Measurements from ENCODE around the gene LTBR. TPM values are rescaled to one million over a fixed set of nuclear protein-coding genes. Genes with fewer than 3 reads are reported as not detected.

LTBR gene
- total RNA-seq, 1 experiment from 2014 or later: 165 TPM

DNA sequence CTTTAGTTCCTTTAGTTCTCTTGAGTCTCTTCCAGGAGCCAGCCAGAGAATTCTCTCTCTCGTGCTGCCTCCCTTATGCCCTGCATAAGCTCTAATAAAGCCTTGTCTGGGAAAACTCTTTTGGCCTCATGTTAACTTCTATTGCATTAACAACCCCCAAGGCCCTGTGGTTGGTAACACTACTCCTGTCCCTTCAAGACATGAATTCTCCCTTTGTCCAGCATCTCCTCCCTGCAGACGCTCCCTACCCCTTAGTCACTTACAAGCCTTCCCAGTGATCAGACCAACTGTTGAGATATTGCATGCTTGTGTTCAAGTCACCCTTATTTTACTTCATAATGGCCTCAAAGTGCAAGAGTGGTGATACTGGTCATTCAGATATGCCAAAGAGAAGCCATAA is 12.1 kb downstream of the LTBR start:
- Mint-ChIP-seq H3K27ac (ENCODE audit: unreplicated experiment) (no peak overlapping the region), H3K4me1 (ENCODE audit: low read depth, unreplicated experiment) (peaks cover 12% of the 10 kb centered on the region), H3K4me3 (ENCODE audit: low read depth, unreplicated experiment) (no peak overlapping the region), H3K9me3 (ENCODE audit: low read depth, unreplicated experiment) (no peaks in the 10 kb centered on the region), H3K36me3 (ENCODE audit: insufficient read depth, unreplicated experiment) (peaks cover 52% of the 10 kb centered on the region), H3K27me3 (ENCODE audit: unreplicated experiment) (no peaks in the 10 kb centered on the region)
- intact Hi-C loops (cut with micrococcal nuclease; ENCODE audit: unreplicated experiment): no loop called here
- CTCF ChIA-PET: no interaction called here
- TF ChIP-seq, protein P1, sequence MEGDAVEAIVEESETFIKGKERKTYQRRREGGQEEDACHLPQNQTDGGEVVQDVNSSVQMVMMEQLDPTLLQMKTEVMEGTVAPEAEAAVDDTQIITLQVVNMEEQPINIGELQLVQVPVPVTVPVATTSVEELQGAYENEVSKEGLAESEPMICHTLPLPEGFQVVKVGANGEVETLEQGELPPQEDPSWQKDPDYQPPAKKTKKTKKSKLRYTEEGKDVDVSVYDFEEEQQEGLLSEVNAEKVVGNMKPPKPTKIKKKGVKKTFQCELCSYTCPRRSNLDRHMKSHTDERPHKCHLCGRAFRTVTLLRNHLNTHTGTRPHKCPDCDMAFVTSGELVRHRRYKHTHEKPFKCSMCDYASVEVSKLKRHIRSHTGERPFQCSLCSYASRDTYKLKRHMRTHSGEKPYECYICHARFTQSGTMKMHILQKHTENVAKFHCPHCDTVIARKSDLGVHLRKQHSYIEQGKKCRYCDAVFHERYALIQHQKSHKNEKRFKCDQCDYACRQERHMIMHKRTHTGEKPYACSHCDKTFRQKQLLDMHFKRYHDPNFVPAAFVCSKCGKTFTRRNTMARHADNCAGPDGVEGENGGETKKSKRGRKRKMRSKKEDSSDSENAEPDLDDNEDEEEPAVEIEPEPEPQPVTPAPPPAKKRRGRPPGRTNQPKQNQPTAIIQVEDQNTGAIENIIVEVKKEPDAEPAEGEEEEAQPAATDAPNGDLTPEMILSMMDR (IDR thresholded peaks at IDR 0.05; ENCODE audit: unreplicated experiment): no peak
- BruUV-seq (replicated peaks): no TSS peak
- DNase-seq: no peak

DNA sequence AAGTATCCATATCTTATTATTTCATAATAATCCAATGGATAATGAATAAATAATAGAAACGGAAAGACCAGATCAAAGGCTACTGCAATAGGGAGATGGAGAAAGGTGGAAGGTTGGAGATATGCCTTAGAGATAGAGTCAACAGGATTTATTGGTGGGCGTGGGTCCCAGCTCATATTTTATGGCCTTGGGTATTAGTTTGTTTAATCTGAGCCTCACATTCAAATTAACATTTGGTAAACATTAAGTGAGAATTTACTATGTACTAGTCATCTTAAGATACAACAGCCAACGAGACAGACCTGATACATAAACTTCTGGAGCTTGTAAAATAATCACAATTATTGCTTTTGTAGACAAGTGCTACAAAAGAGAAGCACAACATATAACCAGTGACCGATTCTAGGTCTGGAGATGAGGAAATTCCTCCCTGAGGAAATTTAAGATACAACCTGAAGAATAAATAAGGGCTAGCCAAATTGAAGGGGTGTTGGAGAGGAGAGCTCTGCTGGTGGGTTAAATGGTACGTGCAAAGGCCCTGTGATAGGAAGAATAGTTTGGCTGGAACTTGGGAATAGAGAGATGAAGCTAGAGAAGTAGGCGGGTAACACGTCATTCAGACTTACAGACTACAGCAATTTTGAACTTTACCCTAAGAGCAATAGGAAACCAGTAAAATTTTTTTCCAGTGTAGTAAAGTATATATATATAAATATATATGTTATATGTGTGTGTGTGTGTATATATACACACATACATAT is 16.1 kb downstream of the LTBR start:
- no peak for DNase-seq
- CTCF ChIA-PET: no interaction called here
- no peak overlapping the region for H3K4me3 Mint-ChIP-seq (ENCODE audit: low read depth, unreplicated experiment)
- TF ChIP-seq, protein P1 (IDR thresholded peaks at IDR 0.05; ENCODE audit: unreplicated experiment): no peak
- no peaks in the 10 kb centered on the region for H3K4me1 Mint-ChIP-seq (ENCODE audit: low read depth, unreplicated experiment)
- H3K27me3 Mint-ChIP-seq (ENCODE audit: unreplicated experiment): no peaks in the 10 kb centered on the region
- peaks cover 32% of the 10 kb centered on the region for H3K36me3 Mint-ChIP-seq (ENCODE audit: insufficient read depth, unreplicated experiment)
- H3K9me3 Mint-ChIP-seq (ENCODE audit: low read depth, unreplicated experiment): no peaks in the 10 kb centered on the region
- no TSS peak for BruUV-seq (replicated peaks)
- H3K27ac Mint-ChIP-seq (ENCODE audit: unreplicated experiment): no peak overlapping the region
- intact Hi-C loops (cut with micrococcal nuclease; ENCODE audit: unreplicated experiment): no loop called here

DNA sequence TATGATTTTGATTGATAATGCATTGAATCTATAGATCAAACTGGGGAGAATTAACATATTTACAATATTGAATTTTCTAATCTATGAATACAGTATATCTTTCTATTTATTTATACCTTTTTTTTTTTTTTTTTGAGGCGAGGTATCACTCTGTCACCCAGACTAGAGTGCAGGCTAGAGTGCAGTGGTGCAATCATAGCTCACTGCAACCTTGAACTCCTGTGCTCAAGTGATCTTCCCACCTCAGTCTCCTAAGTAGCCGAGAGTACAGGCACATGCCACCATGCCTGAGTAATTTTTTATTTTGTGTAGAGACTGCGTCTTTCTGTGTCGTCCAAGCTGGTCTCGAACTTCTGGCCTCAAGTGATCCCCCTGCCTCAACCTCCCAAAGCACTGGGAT is 20.4 kb downstream of the LTBR start:
- CTCF ChIA-PET: interaction anchor here (0.6 to 0.8 kb wide), 3 partner anchors 16 to 81 kb away, joined by 3 to 5 read pairs (median 3); no protein-coding TSS in a partner anchor
- Mint-ChIP-seq H3K4me1 (ENCODE audit: low read depth, unreplicated experiment) (no peaks in the 10 kb centered on the region), H3K27ac (ENCODE audit: unreplicated experiment) (no peak overlapping the region), H3K4me3 (ENCODE audit: low read depth, unreplicated experiment) (no peak overlapping the region), H3K9me3 (ENCODE audit: low read depth, unreplicated experiment) (peaks cover 3% of the 10 kb centered on the region), H3K36me3 (ENCODE audit: insufficient read depth, unreplicated experiment) (peaks cover 11% of the 10 kb centered on the region), H3K27me3 (ENCODE audit: unreplicated experiment) (no peaks in the 10 kb centered on the region)
- intact Hi-C loops (cut with micrococcal nuclease; ENCODE audit: unreplicated experiment): no loop called here
- no peak for DNase-seq
- BruUV-seq (replicated peaks): no TSS peak
- TF ChIP-seq, protein P1 (IDR thresholded peaks at IDR 0.05; ENCODE audit: unreplicated experiment): no peak

DNA sequence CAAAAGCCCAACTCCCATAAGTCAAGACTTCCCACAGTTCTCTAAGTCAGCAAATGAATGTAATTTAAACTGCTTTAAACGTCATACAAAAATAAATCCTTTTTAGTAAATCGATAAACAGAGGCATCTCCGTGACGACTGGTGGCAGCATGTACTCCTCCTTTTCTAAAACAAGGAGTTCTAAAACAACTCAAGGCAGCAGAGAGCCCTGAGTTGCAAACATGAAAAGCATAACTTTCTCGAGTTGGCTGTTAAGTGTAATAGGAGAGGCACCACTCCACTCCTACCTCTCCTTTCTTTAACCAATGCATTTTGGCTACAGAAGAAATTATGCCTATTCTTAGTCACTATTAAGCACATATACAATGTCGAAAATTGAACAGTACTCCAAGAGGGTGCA is 22.0 kb downstream of the LTBR start:
- Mint-ChIP-seq H3K4me1 (ENCODE audit: low read depth, unreplicated experiment) (no peaks in the 10 kb centered on the region), H3K27me3 (ENCODE audit: unreplicated experiment) (no peaks in the 10 kb centered on the region), H3K9me3 (ENCODE audit: low read depth, unreplicated experiment) (peaks cover 4% of the 10 kb centered on the region), H3K4me3 (ENCODE audit: low read depth, unreplicated experiment) (no peak overlapping the region), H3K36me3 (ENCODE audit: insufficient read depth, unreplicated experiment) (peaks cover 11% of the 10 kb centered on the region), H3K27ac (ENCODE audit: unreplicated experiment) (no peak overlapping the region)
- no TSS peak for BruUV-seq (replicated peaks)
- CTCF ChIA-PET: no interaction called here
- DNase-seq: no peak
- TF ChIP-seq, protein P1 (IDR thresholded peaks at IDR 0.05; ENCODE audit: unreplicated experiment): no peak
- intact Hi-C loops (cut with micrococcal nuclease; ENCODE audit: unreplicated experiment): no loop called here

All from Calu3 (cell line).